ENCODE data around the gene EBF3.

Gene EBF3

GRCh38 chr10:129792864-129793263 is 171.2 kb downstream of the EBF3 start:
- DNase-seq (ENCODE audit: extremely low spot score): no peak
- ChIA-PET CTCF (no interaction called here), POLR2A (no interaction called here)
- TF ChIP-seq CTCF (IDR thresholded peaks at IDR 0.05; ENCODE audit: control extremely low read depth, extremely low read depth, low read depth, missing control alignments): no peak

GRCh38 chr10:129792141-129792540 is 171.9 kb downstream of the EBF3 start:
- DNase-seq (ENCODE audit: extremely low spot score): no peak
- ChIA-PET POLR2A (no interaction called here), CTCF (no interaction called here)
- no peak for TF ChIP-seq CTCF (IDR thresholded peaks at IDR 0.05; ENCODE audit: control extremely low read depth, extremely low read depth, low read depth, missing control alignments)

GRCh38 chr10:129790715-129791446 is 173.2 kb downstream of the EBF3 start:
- POLR2A ChIA-PET: no interaction called here
- no peak for DNase-seq (ENCODE audit: extremely low spot score)

GRCh38 chr10:129788215-129788614 is 175.9 kb downstream of the EBF3 start:
- ChIA-PET CTCF (interaction anchor here (1.1 kb wide), 1 partner anchor 11 kb away, joined by 3 read pairs; no protein-coding TSS in a partner anchor), POLR2A (no interaction called here)
- no peak for TF ChIP-seq CTCF (IDR thresholded peaks at IDR 0.05; ENCODE audit: control extremely low read depth, extremely low read depth, low read depth, missing control alignments)
- DNase-seq (ENCODE audit: extremely low spot score): no peak

More at GRCh38 chr10:129790715-129791446, 173.2 kb downstream of the EBF3 start:
- CTCF ChIA-PET: interaction anchor here (1.0 to 1.5 kb wide), 2 partner anchors 9 to 10 kb away, joined by 3 read pairs; no protein-coding TSS in a partner anchor
- no peak for TF ChIP-seq CTCF (IDR thresholded peaks at IDR 0.05; ENCODE audit: control extremely low read depth, extremely low read depth, low read depth, missing control alignments)

GRCh38 chr10:129787557-129787956 is 176.5 kb downstream of the EBF3 start:
- no peak for TF ChIP-seq CTCF (IDR thresholded peaks at IDR 0.05; ENCODE audit: control extremely low read depth, extremely low read depth, low read depth, missing control alignments)
- POLR2A ChIA-PET: no interaction called here
- DNase-seq (ENCODE audit: extremely low spot score): no peak
- CTCF ChIA-PET: interaction anchor here (1.1 kb wide), 1 partner anchor 12 kb away, joined by 3 read pairs; no protein-coding TSS in a partner anchor

GRCh38 chr10:129786216-129786615 is 177.9 kb downstream of the EBF3 start:
- ChIA-PET CTCF (no interaction called here), POLR2A (no interaction called here)
- TF ChIP-seq CTCF (IDR thresholded peaks at IDR 0.05; ENCODE audit: control extremely low read depth, extremely low read depth, low read depth, missing control alignments): no peak
- no peak for DNase-seq (ENCODE audit: extremely low spot score)
